ACC112 (cell line): ENCODE data around the gene S100A13.
"Not testable (repeated sequence)": the region's sequence is repeated elsewhere in the genome, so short reads cannot be mapped to it uniquely, and the experiment has no call there.

Experiments
- H2AFZ ChIP-seq: fragments of 200-600 bp; sonication (generic); one replicate; pipeline ENCODE4 v1.6.0; 2017; ENCODE audit warnings: antibody characterized with exemption, low read length; ENCODE audit not compliant: unreplicated experiment
- H3K27ac ChIP-seq: fragments of 200-600 bp; sonication (generic); 2 replicates; pipeline ENCODE4 v1.5.1; 2014; ENCODE audit warnings: low read depth, mild to moderate bottlenecking, antibody characterized with exemption, low read length, moderate library complexity
- H3K27me3 ChIP-seq: fragments of 200-600 bp; sonication (generic); 2 replicates; pipeline ENCODE4 v1.6.1; 2014; ENCODE audit warnings: mild to moderate bottlenecking, antibody characterized with exemption, low read length, moderate library complexity, mixed read lengths; ENCODE audit not compliant: insufficient read depth
- H3K36me3 ChIP-seq: fragments of 200-600 bp; sonication (generic); 2 replicates; pipeline ENCODE4 v1.6.1; 2016; ENCODE audit warnings: mild to moderate bottlenecking, antibody characterized with exemption, low read length, moderate library complexity, mixed read lengths; ENCODE audit not compliant: insufficient read depth
- H3K4me1 ChIP-seq: fragments of 200-600 bp; sonication (generic); one replicate; pipeline ENCODE4 v1.6.1; 2016; ENCODE audit warnings: low read length, mixed read lengths; ENCODE audit not compliant: insufficient read depth, unreplicated experiment, control insufficient read depth
- H3K4me3 ChIP-seq: fragments of 200-600 bp; sonication (generic); 2 replicates; pipeline ENCODE4 v1.5.1; 2014; ENCODE audit warnings: mild to moderate bottlenecking, low read depth, low read length
- H3K79me2 ChIP-seq: fragments of 200-600 bp; sonication (generic); one replicate; pipeline ENCODE4 v1.6.0; 2016; ENCODE audit warnings: low read length; ENCODE audit not compliant: control insufficient read depth, unreplicated experiment, insufficient read depth

S100A13 gene

DNA sequence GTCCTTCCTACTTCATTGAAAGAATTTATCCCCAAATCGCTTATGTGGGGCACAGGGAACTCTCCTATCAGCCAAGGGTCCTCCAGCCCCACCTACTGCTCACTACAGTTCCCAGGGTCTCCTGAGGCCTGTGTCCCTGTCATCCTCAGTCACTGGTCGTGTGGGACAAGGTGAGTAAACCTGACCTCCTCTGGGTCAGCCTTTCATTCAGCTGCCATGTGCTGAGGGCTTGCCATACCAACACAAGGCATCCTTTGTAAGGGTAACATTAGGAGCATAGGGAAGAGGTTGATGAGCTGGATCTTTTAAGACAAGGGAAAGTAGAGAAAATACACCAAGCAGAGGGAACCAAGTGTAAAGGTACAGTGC, 20.0 kb upstream of the S100A13 start:
- Histone ChIP-seq H3K4me3 (no peak overlapping the region), H3K79me2 (no peaks in the 10 kb centered on the region), H3K27me3 (no peaks in the 10 kb centered on the region), H2AFZ (no peak overlapping the region), H3K36me3 (peaks cover 27% of the 10 kb centered on the region), H3K27ac (no peak overlapping the region), H3K4me1 (no peaks in the 10 kb centered on the region)

DNA sequence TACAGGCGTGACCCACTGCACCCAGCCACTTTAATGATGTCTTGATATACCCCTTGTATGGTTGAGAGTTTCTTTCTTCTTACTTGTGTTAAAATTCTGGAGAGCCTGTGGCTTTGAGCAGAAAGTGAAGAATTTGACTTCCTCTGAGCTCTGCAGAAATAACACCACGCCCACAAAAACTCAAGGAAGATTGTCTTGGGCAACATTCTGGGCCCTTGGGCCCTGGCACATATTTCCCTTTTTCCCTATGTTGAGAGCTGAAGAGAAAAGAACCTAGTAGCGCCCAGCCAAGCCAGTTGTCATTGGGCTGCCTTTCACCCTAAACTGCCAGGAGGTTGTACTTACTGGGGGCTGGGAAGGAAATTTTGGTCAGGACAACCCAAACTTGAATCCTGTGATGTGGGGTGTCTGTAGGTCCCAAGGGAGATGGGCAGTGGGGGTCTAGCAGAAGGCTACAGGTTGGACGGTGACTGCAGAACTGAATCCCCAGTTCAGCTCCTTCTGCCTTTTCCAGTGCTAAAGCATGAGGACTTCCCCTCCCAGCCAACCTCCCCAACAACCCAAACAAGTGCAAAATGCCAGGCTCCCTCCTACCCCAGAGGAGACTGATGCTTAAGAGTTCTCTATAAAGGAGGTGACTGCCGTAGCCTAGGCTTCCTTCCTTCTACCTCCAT, 19.5 kb upstream of the S100A13 start:
- Histone ChIP-seq H3K4me3 (no peak overlapping the region), H2AFZ (no peak overlapping the region), H3K27ac (no peak overlapping the region), H3K4me1 (no peaks in the 10 kb centered on the region), H3K79me2 (peaks cover 1% of the 10 kb centered on the region), H3K36me3 (peaks cover 31% of the 10 kb centered on the region), H3K27me3 (no peaks in the 10 kb centered on the region)

DNA sequence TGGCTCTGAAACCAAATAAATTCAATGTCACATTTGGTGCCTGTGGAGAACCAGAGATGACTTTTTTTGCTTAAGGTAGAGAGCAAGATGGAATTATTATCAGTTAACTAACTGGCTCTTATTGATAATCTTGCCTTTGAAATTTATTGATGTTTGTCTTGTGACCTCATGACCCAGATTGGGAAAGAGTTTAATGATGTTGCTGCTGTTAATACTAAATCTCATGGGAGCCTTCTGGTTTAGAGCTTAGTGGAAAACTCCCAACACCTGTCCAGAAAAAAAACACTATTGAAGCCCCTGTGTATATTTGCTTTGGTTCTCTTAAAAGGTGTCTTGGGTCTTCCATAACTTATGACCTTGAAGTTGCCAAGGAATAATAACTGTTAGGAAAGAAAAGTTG, 16.5 kb upstream of the S100A13 start:
- no peak overlapping the region for H3K27ac ChIP-seq
- H3K79me2 ChIP-seq, result peaks cover 12% of the 10 kb centered on the region
- H3K36me3 ChIP-seq, result peaks cover 51% of the 10 kb centered on the region
- H3K27me3 ChIP-seq, result no peaks in the 10 kb centered on the region
- H3K4me1 ChIP-seq, result no peaks in the 10 kb centered on the region
- no peak overlapping the region for H3K4me3 ChIP-seq
- H2AFZ ChIP-seq, result no peak overlapping the region

DNA sequence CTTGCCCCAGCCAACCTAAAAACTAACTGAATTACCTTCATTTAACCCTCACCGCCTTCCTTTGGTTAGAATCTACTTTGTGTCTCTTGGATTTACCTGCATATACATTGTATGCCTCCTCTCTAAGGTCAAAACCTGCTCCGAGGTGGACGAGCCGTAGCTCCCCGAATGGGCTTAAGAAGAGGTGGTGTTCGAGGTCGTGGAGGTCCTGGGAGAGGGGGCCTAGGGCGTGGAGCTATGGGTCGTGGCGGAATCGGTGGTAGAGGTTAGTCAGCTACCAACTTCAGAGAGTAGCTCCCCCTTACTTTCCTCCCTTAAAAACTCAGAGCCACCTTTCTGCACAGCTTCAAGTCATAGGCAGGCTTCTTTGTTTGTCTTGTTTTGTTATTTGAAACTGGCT, 15.8 kb upstream of the S100A13 start:
- no peak overlapping the region for H3K27ac ChIP-seq
- H3K4me3 ChIP-seq, result no peak overlapping the region
- H3K36me3 ChIP-seq, result peaks cover 56% of the 10 kb centered on the region
- H3K79me2 ChIP-seq, result peaks cover 17% of the 10 kb centered on the region
- H3K4me1 ChIP-seq, result no peaks in the 10 kb centered on the region
- no peak overlapping the region for H2AFZ ChIP-seq
- H3K27me3 ChIP-seq, result no peaks in the 10 kb centered on the region

DNA sequence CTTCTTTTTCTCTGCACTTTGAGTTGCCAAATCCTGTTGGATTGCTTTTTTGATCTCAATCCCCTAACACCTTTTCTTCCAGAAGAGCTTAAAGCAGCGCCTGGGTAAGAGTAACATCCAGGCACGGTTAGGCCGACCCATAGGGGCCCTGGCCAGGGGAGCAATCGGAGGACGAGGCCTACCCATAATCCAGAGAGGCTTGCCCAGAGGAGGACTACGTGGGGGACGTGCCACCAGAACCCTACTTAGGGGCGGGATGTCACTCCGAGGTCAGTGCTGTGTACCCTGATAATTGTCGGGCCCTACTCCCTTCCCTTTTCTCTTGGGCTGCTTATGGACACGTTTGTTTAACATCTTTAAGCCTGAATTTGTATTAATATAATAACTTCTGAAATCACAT, 14.9 kb upstream of the S100A13 start:
- H3K79me2 ChIP-seq, result peaks cover 24% of the 10 kb centered on the region
- H3K4me3 ChIP-seq, result no peak overlapping the region
- no peaks in the 10 kb centered on the region for H3K27me3 ChIP-seq
- H2AFZ ChIP-seq, result no peak overlapping the region
- H3K27ac ChIP-seq, result no peak overlapping the region
- H3K4me1 ChIP-seq, result no peaks in the 10 kb centered on the region
- H3K36me3 ChIP-seq, result peaks cover 64% of the 10 kb centered on the region

DNA sequence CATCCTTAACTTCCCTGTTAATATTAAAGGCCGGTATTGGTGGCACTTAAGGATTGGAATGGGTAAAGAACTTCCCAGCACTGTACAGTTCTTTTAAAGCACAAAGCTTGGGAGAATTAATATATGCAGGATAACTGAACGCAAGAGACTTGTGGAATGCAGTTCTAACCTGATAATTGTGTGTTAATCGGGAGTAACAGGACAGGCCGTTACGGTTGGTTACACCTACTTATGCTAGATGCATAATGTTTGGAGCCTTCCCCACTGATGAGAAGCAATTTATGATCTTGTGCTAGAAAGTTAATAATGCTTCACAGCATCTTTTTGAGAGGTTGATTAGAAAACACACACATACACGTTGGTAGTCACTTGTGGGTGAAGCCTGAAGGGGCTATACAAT, 13.6 kb upstream of the S100A13 start:
- Histone ChIP-seq H3K36me3 (peaks cover 75% of the 10 kb centered on the region), H3K27me3 (no peaks in the 10 kb centered on the region), H3K4me1 (peaks cover 8% of the 10 kb centered on the region), H3K27ac (no peak overlapping the region), H3K79me2 (peaks cover 37% of the 10 kb centered on the region), H2AFZ (no peak overlapping the region), H3K4me3 (no peak overlapping the region)

DNA sequence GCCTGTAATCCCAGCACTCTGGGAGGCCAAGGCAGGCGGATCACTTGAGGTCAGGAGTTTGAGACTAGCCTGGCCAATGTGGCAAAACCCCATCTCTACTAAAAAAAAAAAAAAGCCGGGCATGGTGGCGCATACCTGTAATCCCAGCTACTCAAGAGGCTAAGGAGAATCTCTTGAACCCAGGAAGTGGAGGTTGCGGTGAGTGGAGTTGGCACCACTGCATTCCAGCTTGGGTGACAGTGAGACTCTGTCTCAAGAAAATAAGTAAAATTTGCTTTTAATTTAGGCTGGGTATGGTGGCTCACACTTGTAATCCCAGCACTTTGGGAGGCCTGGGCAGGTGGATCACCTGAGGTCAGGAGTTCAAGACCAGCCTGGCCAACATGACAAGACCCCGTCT, 12.9 kb upstream of the S100A13 start:
- H3K27me3 ChIP-seq, H2AFZ ChIP-seq, H3K27ac ChIP-seq, H3K4me3 ChIP-seq: not testable (repeated sequence)
- H3K36me3 ChIP-seq, result peaks cover 71% of the 10 kb centered on the region
- H3K4me1 ChIP-seq, result peaks cover 14% of the 10 kb centered on the region
- H3K79me2 ChIP-seq, result peaks cover 44% of the 10 kb centered on the region

DNA sequence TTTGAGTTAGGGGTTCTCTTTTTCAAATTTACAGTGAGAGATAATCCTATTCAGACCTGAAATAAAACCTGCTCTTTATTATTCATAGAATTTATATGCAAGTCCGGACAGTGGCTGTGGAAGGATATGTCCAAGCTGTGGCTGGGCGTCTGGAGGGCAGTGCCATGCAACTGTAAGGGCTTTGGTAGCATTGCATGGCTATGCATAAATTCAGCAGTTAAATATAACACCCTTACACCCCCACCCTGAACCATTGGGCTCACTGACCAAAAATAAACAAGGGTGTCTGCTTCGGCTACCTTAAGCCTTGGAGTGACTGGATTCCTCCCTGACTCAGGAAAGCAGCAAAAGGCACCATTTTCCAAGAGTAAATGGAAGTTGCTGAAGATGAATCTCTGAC, 12.0 kb upstream of the S100A13 start:
- Histone ChIP-seq H3K36me3 (peaks cover 62% of the 10 kb centered on the region), H3K79me2 (peaks cover 53% of the 10 kb centered on the region), H3K4me3 (no peak overlapping the region), H3K27me3 (no peaks in the 10 kb centered on the region), H3K4me1 (peaks cover 14% of the 10 kb centered on the region), H3K27ac (no peak overlapping the region), H2AFZ (no peak overlapping the region)

DNA sequence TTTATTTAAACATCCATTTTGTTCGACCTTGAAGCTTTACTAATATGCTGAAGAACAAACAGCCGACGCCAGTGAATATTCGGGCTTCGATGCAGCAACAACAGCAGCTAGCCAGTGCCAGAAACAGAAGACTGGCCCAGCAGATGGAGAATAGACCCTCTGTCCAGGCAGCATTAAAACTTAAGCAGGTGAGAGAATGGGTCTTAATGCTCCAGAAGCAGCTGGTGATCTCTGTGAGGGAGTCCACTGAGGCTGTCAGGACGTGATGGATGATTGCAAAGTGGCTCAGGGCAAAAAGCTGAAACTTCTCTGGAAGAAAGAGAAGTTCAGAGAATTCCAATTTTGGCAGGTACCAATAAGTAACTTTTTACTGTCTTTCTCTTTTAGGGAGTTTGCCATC, 11.0 kb upstream of the S100A13 start:
- Histone ChIP-seq H2AFZ (no peak overlapping the region), H3K27ac (no peak overlapping the region), H3K36me3 (peaks cover 53% of the 10 kb centered on the region), H3K4me1 (peaks cover 14% of the 10 kb centered on the region), H3K4me3 (no peak overlapping the region), H3K79me2 (peaks cover 53% of the 10 kb centered on the region), H3K27me3 (no peaks in the 10 kb centered on the region)

DNA sequence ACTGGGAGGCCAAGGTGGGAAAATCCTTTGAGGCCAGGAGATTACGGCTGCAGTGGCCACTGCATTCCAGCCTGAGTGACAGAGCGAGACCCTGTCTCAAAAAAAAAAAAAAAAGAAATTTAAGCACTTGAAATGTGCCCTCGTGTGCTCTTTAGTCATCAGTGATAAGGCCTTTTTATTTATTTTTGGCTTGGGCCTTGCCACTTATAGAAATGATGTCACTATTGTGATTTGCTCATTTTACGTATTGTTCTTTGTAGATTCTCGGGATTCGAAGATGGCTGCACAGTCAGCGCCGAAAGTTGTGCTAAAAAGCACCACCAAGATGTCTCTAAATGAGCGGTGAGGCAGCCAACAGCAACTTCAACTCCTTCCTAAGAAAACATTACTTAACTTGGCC, 9.0 kb upstream of the S100A13 start:
- no peak overlapping the region; the same call in 1 of the 2 replicates for H3K27ac ChIP-seq

DNA sequence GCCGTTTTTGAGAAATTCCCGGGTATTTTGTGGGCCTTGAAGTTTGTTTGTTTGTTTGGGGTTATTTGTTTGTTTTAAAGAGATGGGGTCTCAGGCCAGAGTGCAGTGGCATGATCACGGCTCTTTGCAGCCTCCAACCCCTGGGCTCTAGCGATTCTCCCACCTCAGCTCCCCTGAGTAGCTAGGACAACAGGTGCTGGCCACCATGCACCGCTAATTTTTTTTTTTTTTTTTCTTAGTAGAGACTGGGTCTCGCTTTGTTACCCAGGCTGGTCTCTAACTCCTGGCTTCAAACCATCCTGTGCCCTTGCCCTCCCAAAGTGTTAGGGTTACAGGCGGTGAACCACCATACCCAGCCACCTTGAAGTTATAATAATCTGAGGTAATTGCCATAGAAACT, 8.6 kb upstream of the S100A13 start:
- Histone ChIP-seq H3K4me3 (peak overlapping the region; percentile 94), H3K36me3 (peaks cover 42% of the 10 kb centered on the region), H3K27me3 (no peaks in the 10 kb centered on the region), H3K79me2 (peaks cover 46% of the 10 kb centered on the region), H3K27ac (no peak overlapping the region), H3K4me1 (peaks cover 17% of the 10 kb centered on the region), H2AFZ (no peak overlapping the region)

More for the DNA sequence above, 9.0 kb upstream of the S100A13 start:
- no peaks in the 10 kb centered on the region for H3K27me3 ChIP-seq
- peak overlapping the region; percentile 94; the same call in 1 of the 2 replicates for H3K4me3 ChIP-seq
- H2AFZ ChIP-seq, result no peak overlapping the region
- H3K4me1 ChIP-seq, result peaks cover 17% of the 10 kb centered on the region
- H3K79me2 ChIP-seq, result peaks cover 46% of the 10 kb centered on the region
- H3K36me3 ChIP-seq, result peaks cover 47% of the 10 kb centered on the region
